T-helper 1 cell treated with Interleukin-12 subunit alpha and Interleukin-12 subunit beta and Interleukin-4 antibody, amounts not matched to agents 30 ng/mL and 1 ng/mL, for 36 hours (primary cell): Measurements from ENCODE around the gene NYNRIN. TPM values are rescaled to one million over a fixed set of nuclear protein-coding genes. Genes with fewer than 3 reads are reported as not detected.

ENCODE experiments used
- intact Hi-C: fragments of 100-400 bp; cut with micrococcal nuclease; formaldehyde crosslinking; loops from one replicate; pipeline ENCODE4 v1.15.1; 2024
- total RNA-seq: library from RNA; stranded (reverse); gene quantifications from 2 replicates; pipeline ENCODE4 v1.2.3, GENCODE V29; 2022

NYNRIN gene
- total RNA-seq, 1 donor from 2014 or later: 0.12 TPM

GRCh38 chr14:24411443-24412389, 12.9 kb downstream of the NYNRIN start:
- intact Hi-C loops: loop anchor here (1.0 to 5.0 kb wide), 2 partner anchors 20 to 44 kb away; partner anchors contain the start of gene NFATC4

- intact Hi-C loops: loop anchor here (5.0 kb wide), 1 partner anchor 47 kb away; the partner anchor contains the start of gene NFATC4
Measured at GRCh38 chr14:24414077-24414476, 15.3 kb downstream of the NYNRIN start.

GRCh38 chr14:24414732-24415420, 16.1 kb downstream of the NYNRIN start:
- intact Hi-C loops: loop anchor here (5.0 kb wide), 1 partner anchor 48 kb away; the partner anchor contains the start of gene NFATC4

- intact Hi-C loops: no loop called here
Measured at GRCh38 chr14:24415421-24416253, 16.8 kb downstream of the NYNRIN start.

- intact Hi-C loops: no loop called here
Measured at GRCh38 chr14:24416254-24416931, 17.6 kb downstream of the NYNRIN start.

- intact Hi-C loops: no loop called here
Measured at GRCh38 chr14:24416932-24417619, 18.3 kb downstream of the NYNRIN start.

GRCh38 chr14:24417832-24418491, 19.2 kb downstream of the NYNRIN start:
- intact Hi-C loops: no loop called here

GRCh38 chr14:24418492-24418873, 19.7 kb downstream of the NYNRIN start:
- intact Hi-C loops: no loop called here

GRCh38 chr14:24422261-24422660, 23.5 kb downstream of the NYNRIN start:
- intact Hi-C loops: no loop called here

- intact Hi-C loops: no loop called here
Measured at GRCh38 chr14:24422694-24423601, 24.1 kb downstream of the NYNRIN start.

- intact Hi-C loops: no loop called here
Measured at GRCh38 chr14:24425704-24426103, 26.9 kb downstream of the NYNRIN start.

- intact Hi-C loops: no loop called here
Measured at GRCh38 chr14:24426150-24426911, 27.5 kb downstream of the NYNRIN start.

GRCh38 chr14:24426912-24427536, 28.2 kb downstream of the NYNRIN start:
- intact Hi-C loops: no loop called here

GRCh38 chr14:24427537-24428508, 29.0 kb downstream of the NYNRIN start:
- intact Hi-C loops: no loop called here

- intact Hi-C loops: no loop called here
Measured at GRCh38 chr14:24428628-24429394, 30.0 kb downstream of the NYNRIN start.
